GM12878 (cell line): ENCODE results near the gene CYP4F3.

Source experiments
- EZH2 ChIP-seq: IDR thresholded peaks from 2 replicates; pipeline ENCODE4 v1.6.1; 2012; ENCODE audit warnings: low read depth, mild to moderate bottlenecking, control low read depth, inconsistent platforms, low read length, borderline replicate concordance; ENCODE audit not compliant: control insufficient read depth
- POLR2A ChIP-seq: IDR thresholded peaks from 2 replicates; pipeline ENCODE4 v1.6.1; 2011; ENCODE audit warnings: low read depth, mild to moderate bottlenecking, low read length
- SMC3 ChIP-seq: IDR thresholded peaks from 2 replicates; pipeline ENCODE4 v1.6.1; 2011; ENCODE audit warnings: low read length, improper control_type of control experiment, borderline replicate concordance
- ZSCAN29 ChIP-seq: fragments of 450-650 bp; IDR thresholded peaks from 2 replicates; pipeline ENCODE4 v1.6.1; 2017; ENCODE audit warnings: mild to moderate bottlenecking, moderate library complexity

GRCh38 chr19:15615526-15615925 lies 25.2 kb upstream of the CYP4F3 start:
- TF ChIP-seq EZH2 (no peak), ZSCAN29 (no peak), SMC3 (no peak), POLR2A (no peak)
